Fibroblast of lung (primary cell): ENCODE results near the gene MUC4. TPM values are rescaled to one million over a fixed set of nuclear protein-coding genes. Genes with fewer than 3 reads are reported as not detected.
A peak's percentile ranks its signal among the peaks of the same experiment; 100 is the strongest.
"Not testable (repeated sequence)": the region's sequence is repeated elsewhere in the genome, so short reads cannot be mapped to it uniquely, and the experiment has no call there.

Experiments
- DNase-seq, 2 donors: peaks; one replicate each; pipeline versions ENCODE4 v3.0.0 to v3.0.0-alpha.2; 2010; ENCODE audit warnings: low read depth in 2 of 2
- H2AFZ ChIP-seq: 2 replicates; pipeline ENCODE4 v1.5.1; 2012; ENCODE audit warnings: low read length, control low read depth, inconsistent platforms
- H3K27ac ChIP-seq: 2 replicates; pipeline ENCODE4 v1.5.1; 2011; ENCODE audit warnings: low read length, control low read depth; ENCODE audit not compliant: insufficient read depth
- H3K27me3 ChIP-seq: 2 replicates; pipeline ENCODE4 v1.5.1; 2011; ENCODE audit warnings: mild to moderate bottlenecking, low read length; ENCODE audit not compliant: control insufficient read depth, insufficient read depth
- H3K36me3 ChIP-seq: 2 replicates; pipeline ENCODE4 v1.5.1; 2011; ENCODE audit warnings: low read length; ENCODE audit not compliant: control insufficient read depth, insufficient read depth
- H3K4me1 ChIP-seq: 2 replicates; pipeline ENCODE4 v1.5.1; 2011; ENCODE audit warnings: low read length; ENCODE audit not compliant: control insufficient read depth, insufficient read depth; ENCODE audit errors: extremely low read depth
- H3K4me2 ChIP-seq: 2 replicates; pipeline ENCODE4 v1.5.1; 2011; ENCODE audit warnings: low read length, control low read depth; ENCODE audit not compliant: insufficient read depth; ENCODE audit errors: extremely low read depth
- H3K4me3 ChIP-seq, 4 experiments: fragments of 200-600 bp in 1 of 4; sonication (generic) in 1 of 4; replicated peaks in 1 of 4; 2 replicates each; pipeline ENCODE4 v1.5.1; 2011 to 2016; ENCODE audit warnings: low read length in 4 of 4, low read depth in 3 of 4, mild to moderate bottlenecking in 3 of 4, control low read depth in 2 of 4, inconsistent platforms in 1 of 4, mixed read lengths in 1 of 4; ENCODE audit not compliant: insufficient read depth in 1 of 4; ENCODE audit errors: control extremely low read depth in 1 of 4
- H3K79me2 ChIP-seq: 2 replicates; pipeline ENCODE4 v1.5.1; 2012; ENCODE audit warnings: mild to moderate bottlenecking, low read length, inconsistent platforms; ENCODE audit not compliant: control insufficient read depth, insufficient read depth
- H3K9ac ChIP-seq: 2 replicates; pipeline ENCODE4 v1.5.1; 2011; ENCODE audit warnings: mild to moderate bottlenecking, low read length, control low read depth; ENCODE audit not compliant: insufficient read depth
- H3K9me3 ChIP-seq: 2 replicates; pipeline ENCODE4 v1.5.1; 2012; ENCODE audit warnings: low read depth, low read length; ENCODE audit not compliant: control insufficient read depth, insufficient read depth
- H4K20me1 ChIP-seq: 2 replicates; pipeline ENCODE4 v1.5.1; 2011; ENCODE audit warnings: low read length; ENCODE audit not compliant: control insufficient read depth, insufficient read depth; ENCODE audit errors: extremely low read depth
- CTCF ChIP-seq, 2 donors: IDR thresholded peaks in 1 of 2; conservative IDR thresholded peaks in 1 of 2; 1 replicate in 1 of 2; 2 replicates in 1 of 2; pipeline ENCODE4 v1.5.1; 2011 to 2012; ENCODE audit warnings: low read length in 2 of 2, control low read depth in 1 of 2, inconsistent platforms in 1 of 2, low read depth in 1 of 2, mild to moderate bottlenecking in 1 of 2
- EZH2 ChIP-seq: IDR thresholded peaks from 2 replicates; pipeline ENCODE4 v1.5.1; 2012; ENCODE audit warnings: low read length, control low read depth, mild to moderate bottlenecking; ENCODE audit errors: missing control alignments
- polyA plus RNA-seq, 2 donors: library from polyadenylated mRNA; depleted of rRNA in 1 of 2; stranded (reverse) in 1 of 2; unstranded in 1 of 2; fragments of >200 nt; gene quantifications; 2 replicates each; pipeline ENCODE4 v1.2.1, GENCODE V29; 2011 to 2012; ENCODE audit warnings: missing spikeins in 1 of 2
- total RNA-seq: library from RNA; depleted of rRNA; stranded (reverse); fragments of >200 nt; gene quantifications from 2 replicates; pipeline ENCODE4 v1.2.1, GENCODE V29; 2014

The MUC4 gene
- total and polyA plus RNA-seq, 2 donors (not counting 1 experiment from before 2014, with no cell fraction given): not detected

GRCh38 chr3:195794708-195795107 is 17.0 kb downstream of the MUC4 start:
- no peak overlapping the region for H3K9ac ChIP-seq
- DNase-seq: peak in 1 of 2 donors; percentile 13
- no peak overlapping the region for H2AFZ ChIP-seq
- no peak overlapping the region for H3K27ac ChIP-seq
- H3K79me2 ChIP-seq: no peaks in the 10 kb centered on the region
- no peaks in the 10 kb centered on the region for H4K20me1 ChIP-seq
- H3K4me1 ChIP-seq: no peaks in the 10 kb centered on the region
- H3K9me3 ChIP-seq: no peaks in the 10 kb centered on the region
- no peaks in the 10 kb centered on the region for H3K27me3 ChIP-seq
- TF ChIP-seq EZH2 (no peak), CTCF (conservative IDR thresholded peaks at IDR 0.05 in 1 of 2, IDR thresholded peaks at IDR 0.05 in 1 of 2; ENCODE audit: low read depth in 1 of 2, low read length in 2 of 2) (no peak)
- H3K4me2 ChIP-seq: no peak overlapping the region
- no peak overlapping the region for H3K4me3 ChIP-seq
- no peaks in the 10 kb centered on the region for H3K36me3 ChIP-seq

- H2AFZ ChIP-seq, H3K36me3 ChIP-seq, H3K9ac ChIP-seq, H3K4me1 ChIP-seq, H4K20me1 ChIP-seq, H3K4me2 ChIP-seq, H3K4me3 ChIP-seq, H3K27ac ChIP-seq, H3K9me3 ChIP-seq, H3K27me3 ChIP-seq, DNase-seq, H3K79me2 ChIP-seq: not testable (repeated sequence)
These were observed 19.1 kb downstream of the MUC4 start for GRCh38 chr3:195792621-195793020.

GRCh38 chr3:195790901-195791300 is 20.8 kb downstream of the MUC4 start:
- TF ChIP-seq CTCF (conservative IDR thresholded peaks at IDR 0.05 in 1 of 2, IDR thresholded peaks at IDR 0.05 in 1 of 2; ENCODE audit: low read depth in 1 of 2, low read length in 2 of 2): no peak
- no peak overlapping the region for H3K4me2 ChIP-seq
- no peak overlapping the region for H3K27ac ChIP-seq
- no peaks in the 10 kb centered on the region for H3K36me3 ChIP-seq
- H3K9ac ChIP-seq: no peak overlapping the region
- no peak overlapping the region for H2AFZ ChIP-seq
- H3K79me2 ChIP-seq: no peaks in the 10 kb centered on the region
- H3K9me3 ChIP-seq: no peaks in the 10 kb centered on the region
- H3K4me1 ChIP-seq: no peaks in the 10 kb centered on the region
- H3K27me3 ChIP-seq: no peaks in the 10 kb centered on the region
- no peak for DNase-seq
- no peaks in the 10 kb centered on the region for H4K20me1 ChIP-seq
- no peak overlapping the region for H3K4me3 ChIP-seq
